ENCODE results near the gene JAM3. TPM values are rescaled to one million over a fixed set of nuclear protein-coding genes. Genes with fewer than 3 reads are reported as not detected.
A peak's percentile ranks its signal among the peaks of the same experiment; 100 is the strongest.
"Not testable (repeated sequence)": the region's sequence is repeated elsewhere in the genome, so short reads cannot be mapped to it uniquely, and the experiment has no call there.

The JAM3 gene
- polyA plus RNA-seq, 1 donor from 2014 or later: 17.6 TPM

DNA sequence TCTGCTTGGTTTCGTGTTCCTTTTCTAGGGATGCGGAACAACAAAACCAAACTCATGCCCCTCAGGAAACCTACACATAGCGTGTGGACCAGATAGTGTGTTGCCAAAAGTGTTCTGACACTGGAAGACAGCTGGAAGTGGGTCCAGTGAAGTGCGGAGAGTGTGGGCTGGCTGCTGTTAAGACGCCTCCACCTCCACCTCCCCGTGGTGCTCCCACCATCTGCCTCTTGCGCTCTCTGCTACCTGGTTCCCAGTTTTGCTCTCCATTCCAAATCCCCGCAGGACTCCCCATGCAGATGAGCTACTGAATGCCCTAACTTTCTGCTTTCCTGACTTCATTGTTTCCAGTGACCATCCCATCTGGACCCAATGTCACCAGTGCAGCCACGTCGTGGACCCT is 103.1 kb downstream of the JAM3 start:
- Mint-ChIP-seq H3K27ac (peak overlapping the region in 1 of 3 donors; percentile 88), H3K27me3 (no peaks in the 10 kb centered on the region), H3K4me1 (no peaks in the 10 kb centered on the region), H3K36me3 (peaks cover 17% of the 10 kb centered on the region), H3K4me3 (no peak overlapping the region), H3K9me3 (no peaks in the 10 kb centered on the region)

GRCh38 chr11:134173296-134173695 is 104.4 kb downstream of the JAM3 start:
- Mint-ChIP-seq H3K9me3 (no peaks in the 10 kb centered on the region), H3K4me3 (no peak overlapping the region), H3K36me3 (peaks cover 12% of the 10 kb centered on the region), H3K4me1 (no peaks in the 10 kb centered on the region), H3K27me3 (no peaks in the 10 kb centered on the region), H3K27ac (no peak overlapping the region)

DNA sequence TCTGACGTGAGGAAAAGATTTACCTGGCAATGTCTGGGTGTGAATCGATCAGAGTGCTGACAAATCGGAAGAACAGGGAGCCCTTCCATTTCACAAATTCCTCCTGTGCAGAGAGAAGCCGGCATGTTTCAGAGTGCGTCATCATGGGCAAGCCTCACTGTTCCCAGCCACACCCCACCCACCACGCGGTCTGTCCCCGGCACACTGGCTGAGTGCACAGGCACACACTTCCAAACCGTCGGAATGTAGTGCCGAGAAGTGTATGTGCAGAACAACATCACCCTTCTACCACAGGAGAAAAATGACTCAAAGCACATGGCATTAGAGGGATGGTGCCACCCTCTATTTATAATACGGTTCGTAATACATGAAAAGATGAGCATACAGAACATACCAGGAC is 107.4 kb downstream of the JAM3 start:
- Mint-ChIP-seq H3K27me3 (no peaks in the 10 kb centered on the region), H3K4me3 (no peak overlapping the region), H3K27ac (no peak overlapping the region), H3K9me3 (no peaks in the 10 kb centered on the region), H3K36me3 (peaks cover 9% of the 10 kb centered on the region), H3K4me1 (no peaks in the 10 kb centered on the region)

GRCh38 chr11:134178032-134178674 is 109.3 kb downstream of the JAM3 start:
- H3K9me3 Mint-ChIP-seq: no peaks in the 10 kb centered on the region

DNA sequence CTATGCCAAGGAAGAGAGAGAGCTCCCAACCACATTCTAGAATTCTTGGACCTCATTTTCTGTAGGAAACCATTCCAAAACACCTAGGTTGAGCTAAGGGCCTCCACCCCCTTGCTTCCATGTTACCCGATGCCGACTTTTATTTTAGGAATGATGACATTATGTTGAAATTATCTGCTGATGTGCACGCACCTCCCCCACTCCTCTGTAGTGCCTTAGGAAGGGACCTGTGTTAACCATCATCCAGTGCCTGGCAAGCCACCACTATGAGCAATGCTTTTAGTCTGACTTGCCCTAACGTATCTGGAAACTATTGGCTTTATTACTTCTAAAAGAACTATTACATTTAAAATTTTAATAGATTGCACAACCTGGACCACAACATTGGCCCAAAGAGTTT is 112.8 kb downstream of the JAM3 start:
- H3K9me3 Mint-ChIP-seq: no peaks in the 10 kb centered on the region
- H3K36me3 Mint-ChIP-seq: peaks cover 4% of the 10 kb centered on the region
- H3K4me1 Mint-ChIP-seq: no peaks in the 10 kb centered on the region
- no peak overlapping the region for H3K27ac Mint-ChIP-seq
- no peak overlapping the region for H3K4me3 Mint-ChIP-seq
- no peaks in the 10 kb centered on the region for H3K27me3 Mint-ChIP-seq

More at GRCh38 chr11:134178032-134178674, 109.3 kb downstream of the JAM3 start:
- Mint-ChIP-seq H3K4me3 (no peak overlapping the region), H3K36me3 (peaks cover 5% of the 10 kb centered on the region), H3K4me1 (no peaks in the 10 kb centered on the region), H3K27ac (no peak overlapping the region), H3K27me3 (no peaks in the 10 kb centered on the region)

DNA sequence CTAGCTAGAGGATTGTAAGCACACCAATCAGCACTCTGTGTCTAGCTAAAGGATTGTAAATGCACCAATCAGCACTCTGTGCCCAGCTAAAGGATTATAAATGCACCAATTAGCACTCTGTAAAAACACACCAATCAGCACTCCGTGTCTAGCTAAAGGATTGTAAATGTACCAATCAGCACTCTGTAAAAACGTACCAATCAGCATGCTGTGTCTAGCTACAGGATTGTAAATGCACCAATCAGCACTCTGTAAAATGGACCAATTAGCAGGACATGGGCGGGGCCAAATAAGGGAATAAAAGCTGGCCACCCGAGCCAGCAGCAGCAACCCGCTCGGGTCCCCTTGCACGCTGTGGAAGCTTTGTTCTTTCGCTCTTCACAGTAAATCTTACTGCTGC is 119.2 kb downstream of the JAM3 start:
- not testable (repeated sequence) for H3K4me3 Mint-ChIP-seq, H3K27me3 Mint-ChIP-seq, H3K4me1 Mint-ChIP-seq, H3K9me3 Mint-ChIP-seq, H3K27ac Mint-ChIP-seq
- H3K36me3 Mint-ChIP-seq: peaks cover 29% of the 10 kb centered on the region

DNA sequence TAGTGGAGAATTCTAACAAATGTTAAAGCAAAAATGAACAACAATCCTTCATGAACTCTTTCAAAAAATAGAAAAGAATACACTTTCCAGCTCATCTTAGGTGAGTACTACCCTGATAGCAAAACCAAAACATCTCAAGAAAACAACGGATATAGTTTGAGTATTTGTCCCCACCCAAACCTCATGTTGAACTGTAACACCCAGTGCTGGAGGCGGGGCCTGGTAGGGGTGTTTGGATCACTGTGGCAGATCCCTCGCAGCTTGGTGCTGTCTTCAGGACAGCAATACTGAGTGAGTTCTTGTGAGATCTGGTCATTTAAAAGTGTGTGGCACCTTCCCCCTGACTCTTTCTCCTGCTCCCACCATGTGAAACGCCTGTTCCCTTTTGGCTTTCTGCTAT is 127.9 kb downstream of the JAM3 start:
- Mint-ChIP-seq H3K36me3 (peaks cover 20% of the 10 kb centered on the region), H3K9me3 (no peaks in the 10 kb centered on the region), H3K27me3 (no peaks in the 10 kb centered on the region), H3K4me1 (no peaks in the 10 kb centered on the region), H3K4me3 (peak overlapping the region in 1 of 4 donors; percentile 87), H3K27ac (no peak overlapping the region)

DNA sequence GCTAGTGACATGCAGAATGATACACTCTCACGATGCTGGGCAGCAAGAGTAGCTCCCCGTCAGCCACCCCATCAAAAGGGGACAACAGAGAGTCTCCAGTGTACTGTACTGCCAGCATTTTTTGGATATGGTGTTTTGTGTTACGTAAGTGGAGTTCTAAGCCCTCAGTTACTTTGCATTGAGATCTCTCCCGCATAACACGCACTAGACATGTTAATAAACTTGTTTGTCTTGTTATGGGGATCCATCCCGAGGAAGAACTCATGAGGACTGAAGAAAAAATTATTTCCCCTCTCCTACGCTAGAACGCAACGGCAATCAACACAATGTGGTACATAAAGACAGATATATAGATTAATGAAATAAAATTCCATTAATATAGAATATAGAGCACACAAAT is 130.7 kb downstream of the JAM3 start:
- Mint-ChIP-seq H3K36me3 (peaks cover 15% of the 10 kb centered on the region), H3K27me3 (no peaks in the 10 kb centered on the region), H3K4me3 (no peak overlapping the region), H3K9me3 (no peaks in the 10 kb centered on the region), H3K27ac (no peak overlapping the region), H3K4me1 (no peaks in the 10 kb centered on the region)

- H3K9me3 Mint-ChIP-seq: no peaks in the 10 kb centered on the region
- H3K27me3 Mint-ChIP-seq: no peaks in the 10 kb centered on the region
- no peak overlapping the region for H3K4me3 Mint-ChIP-seq
- no peaks in the 10 kb centered on the region for H3K4me1 Mint-ChIP-seq
- peaks cover 15% of the 10 kb centered on the region for H3K36me3 Mint-ChIP-seq
- no peak overlapping the region for H3K27ac Mint-ChIP-seq
Measured at GRCh38 chr11:134200688-134201087, 131.8 kb downstream of the JAM3 start.

Other genes with a start within 250 kb of the JAM3 start
- gene SPATA19, start 223.6 kb upstream of the JAM3 start, polyA plus RNA-seq: not detected
- gene IGSF9B, start 112.1 kb upstream of the JAM3 start, polyA plus RNA-seq: not detected
- gene NCAPD3, start 154.9 kb downstream of the JAM3 start, polyA plus RNA-seq: 8.1 TPM
- gene VPS26B, start 155.6 kb downstream of the JAM3 start, polyA plus RNA-seq: 11.8 TPM
- gene THYN1, start 184.3 kb downstream of the JAM3 start, polyA plus RNA-seq: 77.4 TPM
- 14.2 TPM for gene ACAD8, start 184.5 kb downstream of the JAM3 start, polyA plus RNA-seq
- gene GLB1L3, start 207.3 kb downstream of the JAM3 start, polyA plus RNA-seq: 0.19 TPM

All from IgD-negative memory B cell (primary cell).